ENCODE measurements around the gene PXDN.

PXDN gene

GRCh38 chr2:1659951-1660565 is 84.3 kb downstream of the PXDN start:
- DNase-seq: no peak

DNA sequence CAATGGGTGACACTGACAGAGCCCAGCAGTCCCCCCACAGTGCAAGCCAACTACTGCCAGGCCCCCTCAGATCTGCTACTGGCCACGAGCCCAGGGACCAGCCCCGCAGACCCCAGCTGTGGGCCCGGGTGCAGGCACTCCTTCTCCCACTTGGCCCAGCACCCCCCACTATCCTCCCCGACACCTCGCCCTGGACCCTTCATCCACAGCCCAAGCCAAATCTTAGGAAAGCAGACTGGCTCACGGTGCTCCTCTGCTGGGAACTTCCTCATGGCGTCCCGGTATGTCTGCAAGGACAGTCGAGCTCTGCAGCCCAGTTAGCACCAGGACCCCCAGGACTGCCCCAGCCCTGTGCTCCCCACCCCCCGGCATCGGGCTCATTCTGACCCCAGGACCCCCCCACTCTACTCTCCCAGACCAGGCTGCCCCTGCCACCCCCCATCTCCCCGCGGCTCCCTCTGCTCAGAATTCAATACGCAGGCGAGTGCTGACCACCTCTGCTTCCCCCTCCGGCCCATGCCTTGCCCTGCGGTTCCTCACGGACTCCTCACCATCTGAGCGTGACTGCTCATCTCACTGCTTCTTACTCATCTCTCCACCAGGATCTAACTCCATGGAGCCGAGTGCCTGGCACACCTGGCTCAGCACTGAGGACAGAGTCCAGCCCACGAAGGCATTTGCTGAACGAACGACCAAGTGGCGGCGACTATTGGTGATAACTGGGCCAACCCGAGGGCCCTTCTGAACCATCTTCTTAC is 85.7 kb downstream of the PXDN start:
- DNase-seq: no peak

DNA sequence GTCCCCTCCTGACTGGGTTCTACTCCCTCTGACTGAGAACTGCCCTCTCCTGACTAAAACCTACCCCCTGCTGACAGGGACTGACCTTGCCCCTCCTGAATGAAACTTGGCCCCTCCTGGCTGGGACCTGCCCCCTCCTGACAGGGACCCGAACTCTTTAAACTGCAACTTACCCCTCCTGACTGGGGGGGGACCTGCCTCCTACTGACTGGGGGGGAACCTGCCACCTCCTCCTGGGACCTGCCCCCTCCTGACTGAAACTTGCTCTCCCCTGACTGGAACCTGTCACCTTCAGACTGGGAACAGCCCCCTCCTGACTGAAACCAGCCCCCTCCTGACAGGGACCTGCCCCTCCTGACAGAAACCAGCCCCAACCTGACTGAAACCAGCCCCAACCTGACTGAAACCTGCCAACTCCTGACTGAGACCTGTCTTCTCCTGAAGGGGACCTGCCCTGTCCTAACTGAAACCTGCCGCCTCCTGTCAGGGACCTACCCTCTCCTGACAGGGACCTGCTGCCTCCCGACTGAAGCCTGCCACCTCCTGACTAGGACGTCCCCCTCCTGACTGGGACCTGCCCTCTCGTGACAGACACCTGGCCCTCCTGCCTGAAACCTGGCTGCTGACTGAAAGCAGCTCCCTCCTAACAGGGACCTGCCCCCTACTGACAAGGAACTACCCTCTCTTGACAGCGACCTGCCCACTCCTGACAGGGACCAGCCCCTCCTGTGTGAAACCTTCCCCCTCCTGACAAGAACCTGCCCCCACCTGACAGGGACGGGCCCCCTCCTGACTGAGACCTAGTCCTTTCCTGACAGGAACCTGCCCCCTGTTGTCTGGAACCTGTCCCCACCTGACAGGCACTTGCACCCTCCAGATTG is 87.1 kb downstream of the PXDN start:
- DNase-seq: no peak

DNA sequence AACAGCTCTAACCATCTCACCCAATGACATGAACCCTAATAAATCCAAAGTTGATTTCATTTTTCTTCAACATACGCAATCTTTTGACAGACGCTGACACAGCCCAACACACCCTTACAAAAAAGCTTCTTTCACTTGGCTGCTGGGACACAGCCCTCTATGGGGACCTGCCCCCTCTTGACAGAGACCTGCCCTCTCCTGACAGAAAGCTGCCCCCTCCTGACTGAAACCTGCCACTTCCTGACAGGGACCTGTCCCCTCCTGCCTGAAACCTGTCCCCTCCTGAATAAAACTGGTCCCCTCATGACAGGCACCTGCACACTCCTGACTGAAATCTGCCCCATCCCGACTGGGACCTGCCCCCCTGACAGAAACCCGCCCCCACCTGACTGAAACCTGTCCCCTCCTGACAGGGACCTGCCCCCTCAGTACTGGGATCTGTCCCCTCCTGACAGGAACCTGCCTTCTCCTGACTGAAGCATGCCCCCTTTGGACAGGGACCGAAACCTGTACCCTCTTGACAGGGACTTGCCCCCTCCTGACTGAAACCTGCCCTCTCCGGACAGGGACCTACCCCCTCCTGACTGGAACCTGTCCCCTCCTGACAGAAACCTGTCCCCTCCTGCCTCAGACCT is 87.9 kb downstream of the PXDN start:
- DNase-seq: no peak

- no peak for DNase-seq
These were observed 88.9 kb downstream of the PXDN start for GRCh38 chr2:1655461-1655860.

DNA sequence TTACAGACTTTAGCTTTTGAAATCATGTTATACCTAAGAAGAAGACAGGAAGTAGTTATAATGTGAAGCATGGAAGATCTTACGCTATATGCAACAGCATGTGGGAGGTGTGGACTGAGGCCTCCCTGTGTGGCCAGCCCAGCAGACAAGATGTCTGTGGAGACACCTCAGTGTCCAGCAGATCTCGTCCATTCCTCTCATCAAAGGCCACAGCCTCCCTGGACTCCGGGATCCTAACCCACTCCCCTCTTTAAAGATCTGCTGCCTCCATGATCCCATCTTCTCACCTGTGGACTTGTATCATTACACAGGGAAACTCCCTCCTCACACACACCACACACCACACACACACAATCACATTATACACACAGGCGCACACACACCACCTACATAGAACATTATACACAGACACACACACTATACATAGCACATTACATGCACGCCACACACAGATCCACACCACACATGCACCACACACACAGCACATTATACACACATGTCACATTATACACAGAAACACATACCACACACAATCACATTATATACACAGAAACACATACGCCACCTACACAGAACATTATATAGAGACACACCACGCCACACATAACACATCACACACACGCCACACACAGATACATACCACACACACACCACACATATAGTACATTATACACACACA is 89.5 kb downstream of the PXDN start:
- DNase-seq: no peak

GRCh38 chr2:1653956-1654695 is 90.2 kb downstream of the PXDN start:
- no peak for DNase-seq

DNA sequence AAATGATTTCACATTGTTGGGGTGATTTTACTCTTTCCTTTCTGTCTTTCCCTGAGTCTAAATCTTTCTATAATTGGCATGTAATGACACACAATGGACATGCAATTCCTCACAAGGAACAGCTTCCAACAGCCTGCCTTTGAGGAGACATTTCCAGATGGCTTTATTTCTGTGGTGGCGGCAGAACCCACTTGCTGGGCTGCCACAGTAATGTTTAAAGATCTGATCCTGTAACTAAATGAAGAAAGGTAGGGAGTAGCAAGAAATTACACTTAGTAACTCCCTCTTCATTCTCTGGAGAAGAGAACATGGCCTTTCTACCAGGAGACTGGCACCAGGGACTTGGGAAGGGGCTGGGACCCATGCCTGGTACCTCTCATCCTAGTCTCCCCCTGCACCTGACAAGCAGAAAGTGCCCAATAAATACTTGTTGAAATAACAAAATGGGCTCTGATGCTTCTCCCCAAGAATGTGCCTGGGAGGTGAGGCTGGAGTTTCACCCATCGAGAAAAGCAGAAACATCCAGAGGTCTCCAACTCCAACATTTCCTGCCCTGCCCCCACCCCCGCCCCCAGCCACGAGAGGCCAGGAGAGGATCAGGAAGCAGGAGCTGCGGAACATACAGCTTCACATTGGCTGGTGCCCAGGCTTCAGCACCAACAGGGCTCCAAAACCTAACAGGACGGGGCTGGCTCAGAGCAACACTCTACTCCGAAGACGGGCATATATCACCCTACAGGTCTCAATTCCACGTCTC is 92.1 kb downstream of the PXDN start:
- no peak for DNase-seq

DNA sequence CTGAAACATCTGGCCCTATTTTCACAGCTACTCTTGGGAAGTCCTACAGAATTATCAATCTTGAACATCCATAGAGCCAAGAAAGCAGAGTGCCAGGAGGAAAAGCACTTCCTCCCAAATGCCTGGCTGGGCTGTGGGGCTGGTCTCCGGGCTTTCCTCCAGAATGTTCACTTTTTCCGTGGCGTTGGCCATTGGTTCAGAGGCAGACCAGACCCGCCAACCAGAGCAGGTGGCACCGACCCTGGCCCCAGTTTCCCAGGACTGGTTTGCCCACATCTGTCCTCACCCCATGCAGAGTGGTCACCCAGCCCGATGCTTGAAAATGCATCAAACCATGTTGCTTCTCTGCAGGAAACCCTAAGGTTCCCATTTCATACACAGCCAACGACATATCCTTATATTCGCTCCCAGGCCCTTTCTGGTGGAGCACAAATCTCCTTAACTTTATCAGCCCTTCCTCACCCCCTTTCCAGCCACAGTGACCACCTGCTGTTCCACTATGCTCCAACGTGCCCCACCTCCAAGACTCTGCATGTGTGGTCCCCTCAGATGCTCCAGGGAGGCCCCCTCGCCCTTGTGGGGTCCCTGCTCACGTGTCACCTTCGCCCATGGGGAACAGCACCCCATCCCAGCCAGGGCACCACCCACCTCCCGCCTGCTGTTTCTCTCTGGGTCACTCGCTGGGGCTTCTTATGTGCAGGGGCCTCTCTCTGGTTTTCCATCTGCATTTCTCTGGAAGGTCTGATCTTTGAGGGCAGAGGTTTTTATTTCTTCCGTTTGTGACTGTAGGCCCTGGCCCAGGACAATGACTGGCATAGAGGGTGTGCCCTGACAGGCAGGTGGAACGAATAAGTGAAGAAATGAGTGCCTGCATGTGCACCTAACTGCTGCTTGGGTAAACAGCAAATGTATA is 92.9 kb downstream of the PXDN start:
- DNase-seq: no peak

- no peak for DNase-seq
These were observed 94.0 kb downstream of the PXDN start for GRCh38 chr2:1650085-1650872.

DNA sequence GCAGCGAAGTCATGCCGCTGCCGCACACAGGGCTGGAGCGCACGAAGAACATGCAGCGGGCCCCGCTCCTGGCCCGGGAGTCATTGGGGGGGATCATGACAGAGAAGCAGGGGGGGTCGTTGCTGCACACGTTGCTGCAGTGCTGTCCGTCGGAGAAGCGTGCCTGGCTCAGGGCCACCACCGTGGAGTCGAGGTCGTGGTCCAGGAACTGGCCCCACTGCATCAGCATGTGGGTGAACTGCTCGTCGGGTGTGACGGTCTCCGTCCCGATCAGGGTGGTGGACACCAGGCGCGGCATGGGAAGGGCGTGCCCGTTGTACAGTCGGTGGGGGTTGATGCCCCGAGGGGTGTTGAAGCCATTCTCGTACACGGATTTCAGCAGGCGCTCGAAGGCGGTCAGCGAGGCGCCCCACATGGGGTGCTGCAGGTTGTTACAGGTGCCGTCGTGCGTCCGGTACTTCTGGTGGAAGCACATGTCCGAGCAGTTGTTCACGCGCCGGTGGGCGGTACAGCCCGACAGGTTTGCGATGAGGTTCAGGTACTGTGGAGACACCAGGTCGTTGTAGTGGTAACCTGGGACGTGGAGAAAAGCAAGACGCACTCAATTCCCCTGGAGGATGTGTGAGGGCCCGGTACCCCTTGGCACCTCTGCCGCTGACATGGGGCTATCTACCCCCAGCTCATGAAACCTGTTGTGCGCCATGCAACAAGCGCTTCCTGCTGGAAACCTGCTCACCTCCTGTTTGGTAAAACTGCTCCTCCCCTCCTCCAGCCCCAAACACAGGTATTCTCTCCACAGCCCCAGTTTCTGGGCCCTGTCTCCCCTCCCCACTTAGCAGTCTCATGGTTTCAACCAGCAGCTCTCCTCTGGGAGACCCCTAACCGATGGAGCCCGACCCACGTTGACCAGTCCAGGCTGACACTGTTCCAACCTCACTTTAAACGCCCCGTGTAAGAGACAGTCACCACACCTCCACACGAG is 94.9 kb downstream of the PXDN start:
- DNase-seq: no peak

- no peak for DNase-seq
These were observed 95.8 kb downstream of the PXDN start for GRCh38 chr2:1648241-1649102.

DNA sequence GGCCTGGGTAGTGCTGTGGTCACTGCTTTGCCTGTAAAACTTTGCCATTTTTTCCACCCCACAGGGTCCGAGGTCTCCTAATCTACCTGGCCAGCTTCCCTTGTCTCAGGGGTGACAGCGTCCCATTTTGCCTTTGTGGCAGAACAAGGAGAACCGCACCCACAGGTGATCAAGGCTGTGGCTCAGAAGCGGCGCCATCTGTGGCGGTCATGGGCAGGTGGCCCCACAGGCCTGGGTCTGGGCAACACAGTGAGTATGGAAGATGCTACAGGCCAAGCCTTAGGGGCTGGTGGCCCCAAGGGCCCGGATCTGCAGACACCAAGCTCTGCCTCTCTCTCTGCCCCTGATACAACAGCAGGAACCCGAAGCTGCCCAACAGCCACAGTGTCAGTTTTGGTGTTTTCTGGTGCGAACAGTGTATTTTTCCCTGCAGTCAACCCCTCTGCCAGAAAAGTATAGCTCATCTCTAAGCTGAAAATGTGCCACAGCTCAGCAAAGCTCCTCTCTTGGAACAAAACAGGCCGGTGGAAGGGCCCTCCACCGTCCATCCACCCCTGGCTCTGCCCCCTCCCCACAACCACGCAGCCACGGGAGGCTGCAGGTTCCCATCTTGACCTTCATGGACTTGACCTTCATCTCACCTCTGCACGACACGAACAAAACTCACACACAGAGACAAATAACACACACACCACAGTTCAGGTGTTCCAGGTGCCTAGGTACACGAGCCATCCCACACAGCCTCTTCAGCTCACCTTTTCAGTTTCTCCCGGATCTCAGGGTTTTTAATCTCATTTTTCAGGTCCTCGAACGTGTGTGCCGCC is 96.7 kb downstream of the PXDN start:
- no peak for DNase-seq

DNA sequence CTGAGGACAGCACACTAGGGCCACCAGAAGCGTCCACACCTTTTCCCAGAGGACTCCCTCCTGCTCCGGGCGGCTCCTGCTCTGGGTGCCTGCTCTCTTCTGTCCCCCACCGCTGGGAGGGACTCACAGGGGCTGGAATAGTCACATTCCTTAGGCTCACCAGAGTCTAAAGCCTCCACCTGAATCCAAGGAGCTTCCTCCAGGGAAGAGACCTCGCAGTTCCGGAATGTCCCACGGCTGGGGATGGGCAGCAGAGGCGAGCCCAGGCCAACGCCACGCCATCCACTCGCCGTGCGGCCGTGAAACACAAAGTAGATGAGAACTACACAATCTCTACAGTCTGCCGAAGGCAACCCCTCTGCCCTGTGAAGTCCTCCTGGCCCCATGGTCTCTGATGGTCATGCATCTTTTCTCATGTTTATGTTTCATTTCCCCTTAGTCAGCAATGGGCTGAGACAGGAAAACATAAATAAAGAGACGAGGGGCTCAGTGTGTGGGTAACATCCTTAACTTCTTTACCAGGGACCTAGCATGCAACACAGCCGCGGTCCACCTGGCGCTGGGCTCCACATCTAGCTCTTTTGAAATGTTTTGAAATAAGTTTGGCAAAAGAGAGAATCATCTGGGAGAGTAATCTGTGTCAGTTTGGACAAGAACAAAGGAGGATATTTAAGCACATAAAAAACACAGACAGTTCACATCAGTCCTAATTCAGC is 98.4 kb downstream of the PXDN start:
- DNase-seq: no peak

- DNase-seq: no peak
These were observed 99.9 kb downstream of the PXDN start for GRCh38 chr2:1644427-1644826.

Data from NK-92 treated with Interleukin-12 subunit alpha and Interleukin-12 subunit beta, amount 100 ng/mL, for 24 hours (cell line).